HCT116 (cell line): ENCODE data around the gene FLYWCH1. TPM values are rescaled to one million over a fixed set of nuclear protein-coding genes. Genes with fewer than 3 reads are reported as not detected.

Experiments used
- ATAC-seq: fragments of 200-7000 bp; cut with Tn5 transposase; 2 replicates; pipeline ENCODE4 v1.9.1; 2020; ENCODE audit warnings: mild to moderate bottlenecking, moderate library complexity
- BruUV-seq: library from RNA; stranded (reverse); fragments of 400-500 nt; replicated peaks from 2 replicates; lab custom pipeline; 2021; lab: Mats Ljungman, UMichigan
- CTCF ChIA-PET: fragments of 300-600 bp; sonication (Branson Sonifier 250); formaldehyde crosslinking; loops from one replicate; lab custom pipeline; 2021; ENCODE audit warnings: antibody characterized with exemption; lab: Charles Lee
- POLR2A ChIA-PET: fragments of 300-600, 350-600 bp; sonication (Branson Sonifier 250); formaldehyde crosslinking; loops from one replicate; lab custom pipeline; 2021; ENCODE audit warnings: antibody characterized with exemption; lab: Charles Lee
- RAD21 ChIA-PET, 2 experiments: fragments of 300-600 bp; sonication (Branson Sonifier 250); formaldehyde crosslinking; loops; one replicate each; lab custom pipeline; 2023; ENCODE audit warnings: low total read pairs in 2 of 2; ENCODE audit not compliant: uncharacterized antibody in 2 of 2, unreplicated experiment in 2 of 2, low non-redundant PET in 1 of 2; lab: Charles Lee
- DNase-seq: peaks from one replicate; pipeline ENCODE4 v3.0.0-alpha.2; 2010; ENCODE audit warnings: low read depth, low spot score
- H2AFZ ChIP-seq: fragments of 200-600 bp; shearing (Covaris generic), sonication (generic); 2 replicates; pipeline ENCODE4 v1.6.1; 2017; ENCODE audit warnings: low read depth, mixed run types, mixed read lengths, antibody characterized with exemption, low read length; ENCODE audit not compliant: poor library complexity, severe bottlenecking
- H3K27ac ChIP-seq: 2 replicates; pipeline ENCODE4 v1.5.1; 2012; ENCODE audit warnings: low read depth, low read length
- H3K27me3 ChIP-seq: fragments of 200-600 bp; sonication (generic); 2 replicates; pipeline ENCODE4 v1.6.1; 2016; ENCODE audit warnings: mixed run types, low read length, mixed read lengths; ENCODE audit not compliant: insufficient read depth
- H3K36me3 ChIP-seq, 2 experiments: fragments of 200-500 bp in 1 of 2; fragments of 200-600 bp in 1 of 2; sonication (Bioruptor generic) in 1 of 2; sonication (generic) in 1 of 2; 2 replicates each; pipeline versions ENCODE4 v1.5.1 to v1.6.1; 2014 to 2016; ENCODE audit warnings: low read length in 2 of 2, inconsistent platforms in 1 of 2, mixed read lengths in 1 of 2, mixed run types in 1 of 2; ENCODE audit not compliant: insufficient read depth in 2 of 2, control insufficient read depth in 1 of 2
- H3K4me1 ChIP-seq, 2 experiments: fragments of 200-600 bp in 1 of 2; sonication (generic) in 1 of 2; 2 replicates each; pipeline versions ENCODE4 v1.5.1 to v1.6.1; 2012 to 2017; ENCODE audit warnings: low read length in 2 of 2, inconsistent platforms in 1 of 2, mild to moderate bottlenecking in 1 of 2, mixed read lengths in 1 of 2, mixed run types in 1 of 2, moderate library complexity in 1 of 2; ENCODE audit not compliant: insufficient read depth in 2 of 2, control insufficient read depth in 1 of 2
- H3K4me2 ChIP-seq: fragments of 200-600 bp; sonication (generic); 2 replicates; pipeline ENCODE4 v1.6.1; 2017; ENCODE audit warnings: mixed run types, low read length, mixed read lengths
- H3K4me3 ChIP-seq, 2 experiments: fragments of 200-600 bp in 1 of 2; sonication (generic) in 1 of 2; replicated peaks in 1 of 2; 2 replicates each; pipeline ENCODE4 v1.5.1; 2011 to 2016; ENCODE audit warnings: low read length in 2 of 2, control low read depth in 1 of 2, low read depth in 1 of 2, mild to moderate bottlenecking in 1 of 2, mixed read lengths in 1 of 2, mixed run types in 1 of 2
- H3K79me2 ChIP-seq: fragments of 200-600 bp; sonication (generic); 2 replicates; pipeline ENCODE4 v1.6.1; 2017; ENCODE audit warnings: mild to moderate bottlenecking, mixed run types, low read length, moderate library complexity, mixed read lengths; ENCODE audit not compliant: insufficient read depth
- H3K9ac ChIP-seq: fragments of 200-600 bp; sonication (generic); 2 replicates; pipeline ENCODE4 v1.6.1; 2016; ENCODE audit warnings: low read length, mixed read lengths
- H3K9me2 ChIP-seq: fragments of 200-600 bp; sonication (generic), shearing (Covaris generic); 2 replicates; pipeline ENCODE4 v1.6.1; 2017; ENCODE audit warnings: mixed run types, mild to moderate bottlenecking, moderate library complexity; ENCODE audit not compliant: insufficient read depth
- H3K9me3 ChIP-seq, 2 experiments: fragments of 200-500 bp in 1 of 2; fragments of 200-600 bp in 1 of 2; sonication (Bioruptor generic) in 1 of 2; sonication (generic) in 1 of 2; 2 replicates each; pipeline ENCODE4 v1.6.1; 2014 to 2017; ENCODE audit warnings: low read length in 2 of 2, mixed read lengths in 2 of 2, inconsistent platforms in 1 of 2, low read depth in 1 of 2, mild to moderate bottlenecking in 1 of 2, mixed run types in 1 of 2, moderate library complexity in 1 of 2; ENCODE audit not compliant: control insufficient read depth in 1 of 2, insufficient read depth in 1 of 2
- H4K20me1 ChIP-seq: fragments of 200-600 bp; sonication (generic), shearing (Covaris generic); 2 replicates; pipeline ENCODE4 v1.6.1; 2017; ENCODE audit warnings: mixed run types, mild to moderate bottlenecking, moderate library complexity; ENCODE audit not compliant: insufficient read depth
- ATF3 ChIP-seq: IDR thresholded peaks from 2 replicates; pipeline ENCODE4 v1.6.1; 2012
- CTCF ChIP-seq, 3 experiments: fragments of 200-600 bp in 1 of 3; sonication (generic) in 1 of 3; IDR thresholded peaks in 2 of 3; conservative IDR thresholded peaks in 1 of 3; 2 replicates each; pipeline ENCODE4 v1.5.1; 2012 to 2017; ENCODE audit warnings: low read depth in 2 of 3, low read length in 2 of 3, antibody characterized with exemption in 1 of 3, borderline replicate concordance in 1 of 3, control low read depth in 1 of 3, mild to moderate bottlenecking in 1 of 3, mixed read lengths in 1 of 3, mixed run types in 1 of 3, moderate library complexity in 1 of 3; ENCODE audit not compliant: insufficient read depth in 1 of 3
- EGR1 ChIP-seq: IDR thresholded peaks from 2 replicates; pipeline ENCODE4 v1.6.1; 2012; ENCODE audit warnings: low read depth
- ELF1 ChIP-seq: IDR thresholded peaks from 2 replicates; pipeline ENCODE4 v1.6.1; 2012; ENCODE audit warnings: low read depth, borderline replicate concordance
- EZH2 ChIP-seq: fragments of 200-600 bp; sonication (generic); IDR thresholded peaks from 2 replicates; pipeline ENCODE4 v1.6.1; 2017; ENCODE audit warnings: antibody characterized with exemption, mixed run types
- JUND ChIP-seq: IDR thresholded peaks from 2 replicates; pipeline ENCODE4 v1.6.1; 2012
- MAX ChIP-seq: IDR thresholded peaks from 2 replicates; pipeline ENCODE4 v1.6.1; 2012
- POLR2AphosphoS5 ChIP-seq: IDR thresholded peaks from 2 replicates; pipeline ENCODE4 v1.6.1; 2011; ENCODE audit warnings: mild to moderate bottlenecking, low read depth, low read length, moderate library complexity
- RAD21 ChIP-seq: IDR thresholded peaks from 2 replicates; pipeline ENCODE4 v1.6.1; 2012; ENCODE audit warnings: low read depth, mild to moderate bottlenecking
- TCF7L2 ChIP-seq: IDR thresholded peaks from 2 replicates; pipeline ENCODE4 v1.7.0; 2011; ENCODE audit warnings: borderline replicate concordance, inconsistent platforms; ENCODE audit not compliant: insufficient read depth, insufficient read length; ENCODE audit errors: extremely low read depth
- YY1 ChIP-seq: IDR thresholded peaks from 2 replicates; pipeline ENCODE4 v1.6.1; 2011; ENCODE audit warnings: low read length, low read depth, moderate library complexity, mild to moderate bottlenecking; ENCODE audit not compliant: insufficient replicate concordance; ENCODE audit errors: extremely low read depth
- ZFX ChIP-seq: fragments of 450-650 bp; IDR thresholded peaks from 2 replicates; pipeline ENCODE4 v1.6.1; 2017
- ZNF274 ChIP-seq: fragments of 200-500 bp; sonication (Bioruptor generic); IDR thresholded peaks from 2 replicates; pipeline ENCODE4 v1.6.1; 2014; ENCODE audit warnings: mild to moderate bottlenecking, low read depth, low read length, inconsistent platforms
- intact Hi-C: fragments of 100-400 bp; cut with micrococcal nuclease; formaldehyde crosslinking; loops from 2 replicates; pipeline ENCODE4 v1.10.0; 2022
- total RNA-seq: library from RNA; stranded (reverse); gene quantifications from one replicate; pipeline ENCODE4 v1.2.1, GENCODE V29; 2021; ENCODE audit not compliant: unreplicated experiment

Gene FLYWCH1
- total RNA-seq, 1 experiment from 2014 or later = 66.6 TPM

- Histone ChIP-seq H3K36me3 (no peaks in the 10 kb centered on the region), H3K27me3 (no peaks in the 10 kb centered on the region), H3K9me2 (no peaks in the 10 kb centered on the region), H3K4me2 (no peak overlapping the region), H3K27ac (no peak overlapping the region; the same call in 1 of the 2 replicates), H3K4me1 (peaks cover 2 to 11% of the 10 kb centered on the region in 2 experiments; a peak in 3 of 4 replicates), H3K9ac (no peak overlapping the region), H2AFZ (no peak overlapping the region), H3K4me3 (no peak overlapping the region), H4K20me1 (no peaks in the 10 kb centered on the region), H3K9me3 (no peaks in the 10 kb centered on the region), H3K79me2 (no peaks in the 10 kb centered on the region)
- ATAC-seq (no peak), DNase-seq (no peak)
- POLR2A ChIA-PET = no interaction called here
- BruUV-seq = no TSS peak
- CTCF ChIA-PET = interaction anchor here (1.3 kb wide), 1 partner anchor 32 kb away, joined by 4 read pairs; no protein-coding TSS in a partner anchor
- TF ChIP-seq ATF3 (no peak), JUND (no peak), ELF1 (no peak), POLR2AphosphoS5 (no peak), ZFX (no peak), EGR1 (no peak), TCF7L2 (no peak), EZH2 (no peak), RAD21 (no peak), CTCF (IDR thresholded peaks at IDR 0.05 in 2 of 3, conservative IDR thresholded peaks at IDR 0.05 in 1 of 3; ENCODE audit: borderline replicate concordance in 1 of 3, insufficient read depth in 1 of 3, low read depth in 2 of 3, low read length in 2 of 3) (no peak), YY1 (no peak), MAX (no peak), ZNF274 (no peak)
- intact Hi-C loops = no loop called here
- RAD21 ChIA-PET = no interaction called here
These were observed 84.6 kb downstream of the FLYWCH1 start for GRCh38 chr16:2996298-2996697.
